Sigmoid colon (tissue), 7 donors: ENCODE results near the gene DNAJC17. TPM values are rescaled to one million over a fixed set of nuclear protein-coding genes. Genes with fewer than 3 reads are reported as not detected.

ENCODE experiments used
- DNase-seq: peaks from one replicate; pipeline ENCODE4 v3.0.0-alpha.2; 2019
- H3K27ac ChIP-seq, 4 donors: fragments of 200-600 bp; sonication (generic); one replicate each; pipeline ENCODE4 v1.5.1; 2016 to 2019; ENCODE audit warnings: mild to moderate bottlenecking in 1 of 4
- H3K27me3 ChIP-seq, 3 donors: fragments of 200-600 bp; sonication (generic); one replicate each; pipeline ENCODE4 v1.5.1; 2019; ENCODE audit warnings: mild to moderate bottlenecking in 1 of 3
- H3K36me3 ChIP-seq, 4 donors: fragments of 200-600 bp; sonication (generic); one replicate each; pipeline ENCODE4 v1.5.1; 2016 to 2019
- H3K4me1 ChIP-seq, 4 donors: fragments of 200-600 bp; sonication (generic); one replicate each; pipeline ENCODE4 v1.5.1; 2017 to 2019
- H3K4me3 ChIP-seq, 4 donors: fragments of 200-600 bp; sonication (generic); one replicate each; pipeline ENCODE4 v1.5.1; 2017 to 2019; ENCODE audit warnings: mild to moderate bottlenecking in 2 of 4, moderate library complexity in 1 of 4
- H3K9me3 ChIP-seq, 4 donors: fragments of 200-600 bp in 3 of 4; sonication (generic) in 3 of 4; one replicate each; pipeline versions ENCODE4 v1.5.1 to v1.6.1; 2013 to 2019
- EP300 ChIP-seq, 4 donors: sonication (generic); formaldehyde crosslinking; IDR thresholded peaks; one replicate each; pipeline ENCODE4 v1.6.1; 2017; ENCODE audit warnings: antibody characterized with exemption in 4 of 4
- POLR2A ChIP-seq, 2 donors: fragments of 450-650 bp; IDR thresholded peaks; one replicate each; pipeline ENCODE4 v1.6.1; 2016; ENCODE audit warnings: antibody characterized with exemption in 2 of 2, mild to moderate bottlenecking in 2 of 2, moderate library complexity in 2 of 2
- POLR2AphosphoS5 ChIP-seq, 4 donors: sonication (generic); formaldehyde crosslinking; IDR thresholded peaks; one replicate each; pipeline ENCODE4 v1.6.1; 2017; ENCODE audit warnings: antibody characterized with exemption in 4 of 4
- WGBS, 2 donors: extraction: QIAGEN DNeasy Blood & Tissue Kit; methylation state at CpG; one replicate each; pipeline ENCODE4 v1.1.7; 2013; 5-methylcytosine and 5-hydroxymethylcytosine counted together
- intact Hi-C: fragments of 100-400 bp; cut with DNase I; formaldehyde crosslinking; loops from one replicate; pipeline ENCODE4 v1.15.1; 2023
- polyA plus RNA-seq, 3 donors: library from polyadenylated mRNA; stranded (reverse); fragments of 200-250 nt; gene quantifications; one replicate each; pipeline ENCODE4 v1.2.3, GENCODE V29; 2013
- total RNA-seq, 4 donors: library from RNA; depleted of rRNA; stranded (reverse); fragments of >200 nt; gene quantifications; one replicate each; pipeline ENCODE4 v1.1.0, GENCODE V29; 2016
- TF ChIP-seq, protein P1 (sequence below), 4 experiments: fragments of 450-650 bp in 3 of 4; fragments of 200-600 bp in 1 of 4; IDR thresholded peaks; one replicate each; pipeline ENCODE4 v1.5.1; 2016 to 2019; ENCODE audit warnings: antibody characterized with exemption in 4 of 4, mild to moderate bottlenecking in 3 of 4, moderate library complexity in 2 of 4
- donor health status: healthy with polysubstance abuse.
- donor health status: Bipolar disorder and iron deficiency.
- donor health status: healthy.

The DNAJC17 gene
- total and polyA plus RNA-seq, 7 donors, result 9.1 to 56.4 (median 25.8) TPM

DNA sequence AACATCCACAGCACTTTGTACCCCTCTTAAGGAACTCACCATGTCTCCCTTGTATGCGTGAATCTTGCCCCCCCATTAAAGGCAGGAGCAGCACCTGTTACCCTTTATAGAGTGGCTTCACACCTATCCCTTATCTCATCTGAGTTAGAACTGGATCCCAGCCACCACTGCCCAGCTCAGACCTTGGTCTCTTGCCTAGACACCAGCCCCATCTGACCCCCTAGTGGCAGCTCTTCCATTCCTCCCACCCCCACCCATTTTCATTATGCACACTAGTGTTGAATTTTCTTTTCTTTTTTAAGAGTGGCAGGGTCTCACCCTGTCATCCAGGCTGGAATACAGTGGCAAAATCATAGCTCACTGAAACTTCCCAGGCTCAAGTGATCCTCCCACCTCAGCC lies 3.6 kb downstream of the DNAJC17 start:
- TF ChIP-seq, protein P1, sequence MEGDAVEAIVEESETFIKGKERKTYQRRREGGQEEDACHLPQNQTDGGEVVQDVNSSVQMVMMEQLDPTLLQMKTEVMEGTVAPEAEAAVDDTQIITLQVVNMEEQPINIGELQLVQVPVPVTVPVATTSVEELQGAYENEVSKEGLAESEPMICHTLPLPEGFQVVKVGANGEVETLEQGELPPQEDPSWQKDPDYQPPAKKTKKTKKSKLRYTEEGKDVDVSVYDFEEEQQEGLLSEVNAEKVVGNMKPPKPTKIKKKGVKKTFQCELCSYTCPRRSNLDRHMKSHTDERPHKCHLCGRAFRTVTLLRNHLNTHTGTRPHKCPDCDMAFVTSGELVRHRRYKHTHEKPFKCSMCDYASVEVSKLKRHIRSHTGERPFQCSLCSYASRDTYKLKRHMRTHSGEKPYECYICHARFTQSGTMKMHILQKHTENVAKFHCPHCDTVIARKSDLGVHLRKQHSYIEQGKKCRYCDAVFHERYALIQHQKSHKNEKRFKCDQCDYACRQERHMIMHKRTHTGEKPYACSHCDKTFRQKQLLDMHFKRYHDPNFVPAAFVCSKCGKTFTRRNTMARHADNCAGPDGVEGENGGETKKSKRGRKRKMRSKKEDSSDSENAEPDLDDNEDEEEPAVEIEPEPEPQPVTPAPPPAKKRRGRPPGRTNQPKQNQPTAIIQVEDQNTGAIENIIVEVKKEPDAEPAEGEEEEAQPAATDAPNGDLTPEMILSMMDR (IDR thresholded peaks at IDR 0.05), result no peak
- TF ChIP-seq POLR2A (IDR thresholded peaks at IDR 0.05) (no peak), EP300 (IDR thresholded peaks at IDR 0.05) (no peak), POLR2AphosphoS5 (IDR thresholded peaks at IDR 0.05) (no peak)

GRCh38 chr15:40803076-40803475 lies 4.2 kb downstream of the DNAJC17 start:
- 78 to 90% methylated on average over 2 of the region's 2 CpGs for WGBS, 2 donors
- TF ChIP-seq POLR2AphosphoS5 (IDR thresholded peaks at IDR 0.05) (no peak), EP300 (IDR thresholded peaks at IDR 0.05) (no peak), POLR2A (IDR thresholded peaks at IDR 0.05) (no peak)
- Histone ChIP-seq H3K27ac (no peak overlapping the region), H3K4me3 (no peak overlapping the region), H3K36me3 (peaks cover 0 to 5% (median 0%) of the 10 kb centered on the region in 4 donors), H3K4me1 (peaks cover 0 to 17% (median 11%) of the 10 kb centered on the region in 4 donors), H3K9me3 (no peaks in the 10 kb centered on the region), H3K27me3 (no peaks in the 10 kb centered on the region)
- DNase-seq, result no peak
- intact Hi-C loops, result loop anchor here (10.0 kb wide), 1 partner anchor 638 kb away; the partner anchor contains the start of gene BUB1B

More for the DNA sequence above, 3.6 kb downstream of the DNAJC17 start:
- Histone ChIP-seq H3K27me3 (no peaks in the 10 kb centered on the region), H3K27ac (no peak overlapping the region), H3K4me3 (no peak overlapping the region), H3K4me1 (peaks cover 0 to 22% (median 17%) of the 10 kb centered on the region in 4 donors), H3K36me3 (peaks cover 0 to 1% (median 0%) of the 10 kb centered on the region in 4 donors), H3K9me3 (no peaks in the 10 kb centered on the region)
- no peak for DNase-seq
- 40 to 81% methylated on average over 1 of the region's 1 CpG for WGBS, 2 donors
- intact Hi-C loops, result loop anchor here (10.0 kb wide), 1 partner anchor 639 kb away; the partner anchor contains the start of gene BUB1B

- no peak for DNase-seq
Observed at GRCh38 chr15:40799523-40799922, 7.8 kb downstream of the DNAJC17 start.

DNA sequence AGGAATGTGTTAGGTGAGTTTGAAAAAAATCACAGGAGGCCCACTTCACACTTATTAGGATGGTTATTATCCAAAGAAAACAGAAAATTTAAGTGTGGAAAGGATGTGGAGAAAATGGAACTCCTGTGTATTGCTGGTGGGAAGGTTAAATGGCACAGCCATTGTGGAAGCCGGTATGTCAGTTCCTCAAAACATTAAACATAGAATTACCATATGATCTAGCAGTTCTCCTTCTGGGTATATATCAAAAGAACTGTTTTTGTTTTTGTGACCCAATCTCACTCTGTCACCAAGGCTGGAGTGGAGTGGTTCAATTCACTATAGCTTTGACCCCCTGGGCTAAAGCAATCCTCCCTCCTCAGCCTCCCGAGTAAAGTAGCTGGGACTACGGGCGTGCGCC lies 10.8 kb downstream of the DNAJC17 start:
- H3K9me3 ChIP-seq, result no peaks in the 10 kb centered on the region
- intact Hi-C loops, result no loop called here
- no peak overlapping the region for H3K27ac ChIP-seq
- H3K4me1 ChIP-seq, result peaks cover 0 to 4% (median 0%) of the 10 kb centered on the region in 4 donors
- no peak for DNase-seq
- no peak overlapping the region for H3K4me3 ChIP-seq
- TF ChIP-seq, protein P1 (IDR thresholded peaks at IDR 0.05), result no peak
- TF ChIP-seq POLR2AphosphoS5 (IDR thresholded peaks at IDR 0.05), result no peak
- H3K27me3 ChIP-seq, result no peaks in the 10 kb centered on the region
- WGBS, 2 donors, result 91 to 95% methylated on average over 5 of the region's 5 CpGs
- H3K36me3 ChIP-seq, result peaks cover 0 to 16% (median 1%) of the 10 kb centered on the region in 4 donors

More at GRCh38 chr15:40799523-40799922, 7.8 kb downstream of the DNAJC17 start:
- Histone ChIP-seq H3K27ac (no peak overlapping the region), H3K9me3 (no peaks in the 10 kb centered on the region), H3K4me3 (no peak overlapping the region), H3K27me3 (no peaks in the 10 kb centered on the region), H3K36me3 (peaks cover 0 to 5% (median 0%) of the 10 kb centered on the region in 4 donors), H3K4me1 (peaks cover 0 to 4% (median 0%) of the 10 kb centered on the region in 4 donors)
- TF ChIP-seq POLR2A (IDR thresholded peaks at IDR 0.05) (no peak), POLR2AphosphoS5 (IDR thresholded peaks at IDR 0.05) (no peak), EP300 (IDR thresholded peaks at IDR 0.05) (no peak)
- TF ChIP-seq, protein P1 (IDR thresholded peaks at IDR 0.05), result no peak
- intact Hi-C loops, result no loop called here
- 96 to 98% methylated on average over 3 of the region's 3 CpGs for WGBS, 2 donors

- intact Hi-C loops, result no loop called here
- Histone ChIP-seq H3K36me3 (peaks cover 0 to 21% (median 1%) of the 10 kb centered on the region in 4 donors), H3K27me3 (no peaks in the 10 kb centered on the region), H3K9me3 (no peaks in the 10 kb centered on the region), H3K27ac (no peak overlapping the region), H3K4me1 (peaks cover 0 to 4% (median 0%) of the 10 kb centered on the region in 4 donors), H3K4me3 (no peak overlapping the region)
- no peak for TF ChIP-seq POLR2A (IDR thresholded peaks at IDR 0.05)
- TF ChIP-seq POLR2AphosphoS5 (IDR thresholded peaks at IDR 0.05), result no peak
- TF ChIP-seq, protein P1 (IDR thresholded peaks at IDR 0.05), result no peak
- TF ChIP-seq EP300 (IDR thresholded peaks at IDR 0.05), result no peak
- DNase-seq, result no peak
- 66 to 80% methylated on average over 2 of the region's 2 CpGs for WGBS, 2 donors
Observed at GRCh38 chr15:40796041-40796440, 11.2 kb downstream of the DNAJC17 start.
